ENCODE measurements around the gene ULBP2. TPM values are rescaled to one million over a fixed set of nuclear protein-coding genes. Genes with fewer than 3 reads are reported as not detected.
"Not testable (repeated sequence)": the region's sequence is repeated elsewhere in the genome, so short reads cannot be mapped to it uniquely, and the experiment has no call there.

ULBP2 gene
- total RNA-seq, 4 donors from 2014 or later: 0.39 to 0.74 TPM; not detected in 2

DNA sequence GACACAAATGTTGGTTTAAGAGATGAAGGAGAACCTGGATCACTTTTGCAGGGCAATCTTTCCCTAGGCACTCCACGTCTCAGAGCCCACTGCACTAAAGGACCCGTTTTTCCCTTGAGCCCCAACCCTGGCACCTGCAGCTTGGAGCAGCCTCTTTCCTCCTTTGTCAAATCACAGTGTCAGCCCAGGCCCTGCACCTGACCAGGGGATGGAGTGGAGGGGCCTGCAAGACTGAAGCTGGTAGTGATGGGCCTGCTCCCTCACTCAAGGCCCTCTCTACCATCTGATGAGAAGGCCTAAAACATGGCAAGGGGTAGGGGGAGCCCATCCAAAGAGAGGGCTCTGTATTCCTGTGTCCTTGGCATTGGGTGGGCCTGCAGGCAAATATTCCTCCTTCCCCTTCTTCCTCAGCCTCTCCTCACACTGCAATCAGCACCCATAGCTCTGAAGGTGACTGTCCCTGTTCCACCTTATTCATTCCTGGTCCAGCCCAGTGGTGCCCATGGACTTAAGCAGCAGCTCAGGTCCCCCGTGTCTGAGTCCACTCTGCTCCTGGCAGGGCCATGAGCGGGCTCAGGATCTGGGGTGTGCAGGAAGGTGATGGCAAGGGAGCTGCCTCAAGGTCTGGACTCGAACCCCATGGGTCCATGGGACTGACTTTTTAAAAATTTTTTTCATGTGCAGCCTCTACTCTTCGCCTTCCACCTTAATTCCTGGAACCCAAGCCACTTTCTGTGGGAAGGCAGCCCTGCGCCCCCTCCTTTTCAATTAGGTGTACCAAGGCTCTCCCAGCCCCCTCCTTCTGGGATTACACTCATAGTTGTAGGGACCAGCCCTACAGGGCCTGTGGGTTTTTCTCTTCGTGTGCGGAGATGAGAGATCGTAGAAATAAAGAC is 25.6 kb upstream of the ULBP2 start:
- Histone ChIP-seq H3K4me1 (no peaks in the 10 kb centered on the region), H3K9me3 (no peaks in the 10 kb centered on the region), H3K4me3 (no peak overlapping the region), H3K27me3 (no peaks in the 10 kb centered on the region), H3K36me3 (no peaks in the 10 kb centered on the region), H3K27ac (no peak overlapping the region)
- no peak for ATAC-seq
- 89 to 97% methylated on average over 6 to 8 of the region's 10 CpGs for WGBS, 2 donors (ENCODE audit: low coverage in 1 of 2)
- no peak for TF ChIP-seq POLR2A (IDR thresholded peaks at IDR 0.05)
- TF ChIP-seq, protein P1, sequence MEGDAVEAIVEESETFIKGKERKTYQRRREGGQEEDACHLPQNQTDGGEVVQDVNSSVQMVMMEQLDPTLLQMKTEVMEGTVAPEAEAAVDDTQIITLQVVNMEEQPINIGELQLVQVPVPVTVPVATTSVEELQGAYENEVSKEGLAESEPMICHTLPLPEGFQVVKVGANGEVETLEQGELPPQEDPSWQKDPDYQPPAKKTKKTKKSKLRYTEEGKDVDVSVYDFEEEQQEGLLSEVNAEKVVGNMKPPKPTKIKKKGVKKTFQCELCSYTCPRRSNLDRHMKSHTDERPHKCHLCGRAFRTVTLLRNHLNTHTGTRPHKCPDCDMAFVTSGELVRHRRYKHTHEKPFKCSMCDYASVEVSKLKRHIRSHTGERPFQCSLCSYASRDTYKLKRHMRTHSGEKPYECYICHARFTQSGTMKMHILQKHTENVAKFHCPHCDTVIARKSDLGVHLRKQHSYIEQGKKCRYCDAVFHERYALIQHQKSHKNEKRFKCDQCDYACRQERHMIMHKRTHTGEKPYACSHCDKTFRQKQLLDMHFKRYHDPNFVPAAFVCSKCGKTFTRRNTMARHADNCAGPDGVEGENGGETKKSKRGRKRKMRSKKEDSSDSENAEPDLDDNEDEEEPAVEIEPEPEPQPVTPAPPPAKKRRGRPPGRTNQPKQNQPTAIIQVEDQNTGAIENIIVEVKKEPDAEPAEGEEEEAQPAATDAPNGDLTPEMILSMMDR (IDR thresholded peaks at IDR 0.05): no peak
- TF ChIP-seq EP300 (IDR thresholded peaks at IDR 0.05): no peak
- TF ChIP-seq POLR2AphosphoS5 (IDR thresholded peaks at IDR 0.05): no peak

DNA sequence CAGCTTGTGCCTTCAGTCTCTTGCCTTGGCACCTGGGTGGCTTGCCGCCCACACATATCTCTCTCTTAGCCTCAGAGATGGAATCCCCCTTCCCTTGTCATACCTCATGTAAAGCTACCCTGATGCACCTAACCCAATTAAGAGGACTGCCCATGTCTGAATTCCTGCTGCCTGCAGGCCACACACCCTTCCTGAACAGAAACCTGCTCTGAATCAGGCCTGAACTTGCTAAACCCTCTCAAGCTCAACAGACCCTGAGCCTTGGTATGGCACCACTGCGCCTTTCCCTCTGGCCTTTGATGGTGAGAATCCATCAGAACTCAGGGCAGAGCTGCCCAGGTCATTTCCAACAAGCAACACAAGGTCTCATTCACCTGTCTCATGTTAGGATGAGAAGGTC is 24.1 kb upstream of the ULBP2 start:
- Histone ChIP-seq H3K4me1 (peaks cover 0 to 6% (median 5%) of the 10 kb centered on the region in 3 donors), H3K27me3 (no peaks in the 10 kb centered on the region), H3K4me3 (no peak overlapping the region), H3K9me3 (no peaks in the 10 kb centered on the region), H3K36me3 (no peaks in the 10 kb centered on the region), H3K27ac (no peak overlapping the region)
- WGBS, 2 donors (ENCODE audit: low coverage in 1 of 2): 80 to 100% methylated on average over 1 of the region's 2 CpGs
- ATAC-seq: no peak
- no peak for TF ChIP-seq POLR2A (IDR thresholded peaks at IDR 0.05)
- TF ChIP-seq, protein P1 (IDR thresholded peaks at IDR 0.05): no peak
- no peak for TF ChIP-seq POLR2AphosphoS5 (IDR thresholded peaks at IDR 0.05)
- no peak for TF ChIP-seq EP300 (IDR thresholded peaks at IDR 0.05)

DNA sequence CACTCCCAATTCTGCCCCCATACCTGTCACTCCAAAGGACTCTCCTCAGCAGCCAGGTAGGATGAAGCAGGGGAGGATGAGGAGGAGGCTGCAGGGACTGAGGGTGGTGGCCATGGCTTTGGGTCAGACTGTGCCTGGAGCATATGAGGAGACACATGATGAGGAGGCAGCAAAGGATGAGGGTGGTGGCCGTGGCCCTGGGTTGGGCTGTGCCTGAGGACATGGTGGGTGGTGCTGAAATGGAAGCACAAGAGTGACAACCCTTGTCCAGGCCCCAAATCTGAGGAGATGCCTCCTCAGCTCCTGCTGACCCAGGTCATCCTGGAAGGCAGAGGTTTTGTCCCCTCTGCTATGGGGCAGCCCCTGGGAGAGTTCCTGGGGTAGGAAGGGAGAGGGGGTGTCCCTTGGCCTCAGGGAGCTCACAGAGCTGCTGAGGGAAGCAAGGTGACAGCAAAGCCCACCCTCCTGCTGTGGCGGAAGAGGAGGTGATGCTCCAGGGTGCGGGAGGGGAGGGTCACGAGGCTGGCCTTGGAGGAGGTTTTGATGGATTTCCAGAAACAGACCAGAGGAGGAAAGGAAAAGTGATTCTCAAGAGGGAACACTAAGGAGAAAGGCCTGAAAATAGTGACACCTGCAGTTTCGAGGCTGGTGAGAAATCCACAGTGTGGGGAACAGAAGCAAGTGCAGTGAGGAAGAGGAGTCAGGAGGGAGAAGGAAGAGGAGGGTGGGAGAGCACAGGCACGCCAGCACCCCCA is 23.5 kb upstream of the ULBP2 start:
- no peak overlapping the region for H3K4me3 ChIP-seq
- H3K27ac ChIP-seq: no peak overlapping the region
- H3K36me3 ChIP-seq: no peaks in the 10 kb centered on the region
- no peaks in the 10 kb centered on the region for H3K27me3 ChIP-seq
- H3K4me1 ChIP-seq: peaks cover 0 to 13% (median 8%) of the 10 kb centered on the region in 3 donors
- WGBS, 2 donors (ENCODE audit: low coverage in 1 of 2): 69 to 86% methylated on average over 3 to 4 of the region's 6 CpGs
- no peak for TF ChIP-seq POLR2A (IDR thresholded peaks at IDR 0.05)
- TF ChIP-seq EP300 (IDR thresholded peaks at IDR 0.05): no peak
- TF ChIP-seq, protein P1 (IDR thresholded peaks at IDR 0.05): no peak
- TF ChIP-seq POLR2AphosphoS5 (IDR thresholded peaks at IDR 0.05): no peak
- H3K9me3 ChIP-seq: no peaks in the 10 kb centered on the region
- ATAC-seq: no peak

DNA sequence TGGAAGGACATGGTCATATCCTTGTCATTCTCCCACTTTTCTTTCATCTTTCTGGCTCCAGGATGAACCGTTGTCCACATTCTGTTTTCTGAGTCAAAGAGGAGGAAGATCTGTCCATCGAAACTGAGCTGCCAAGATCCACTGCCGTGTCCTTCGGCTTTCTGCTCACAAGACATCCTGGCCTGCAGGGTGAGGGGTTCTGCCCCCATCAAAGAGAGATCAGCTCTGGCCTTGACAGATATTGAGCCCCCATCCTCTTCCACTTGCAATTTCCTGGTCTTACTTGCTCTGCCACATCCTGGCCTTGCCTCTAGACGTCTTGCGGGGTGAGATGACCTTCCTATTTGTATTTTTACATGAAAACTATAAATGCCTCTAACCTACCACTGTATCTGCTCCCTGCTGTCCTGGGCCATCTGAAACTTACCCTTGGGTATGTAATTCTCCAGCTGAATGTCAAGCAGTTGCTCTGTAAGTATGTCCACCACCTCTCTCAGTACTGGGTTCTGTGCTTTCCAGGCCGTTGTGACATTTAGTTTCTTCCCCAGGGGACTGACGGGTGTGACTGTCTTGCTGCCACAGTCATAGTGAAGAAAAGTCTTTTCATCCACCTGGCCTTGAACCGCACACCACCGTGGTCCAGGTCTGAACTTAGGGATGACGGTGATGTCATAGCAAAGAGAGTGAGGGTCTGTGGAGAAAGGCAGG is 22.5 kb upstream of the ULBP2 start:
- H3K4me3 ChIP-seq, H3K27ac ChIP-seq, H3K27me3 ChIP-seq, H3K9me3 ChIP-seq, H3K36me3 ChIP-seq, ATAC-seq: not testable (repeated sequence)
- peaks cover 0 to 17% (median 12%) of the 10 kb centered on the region in 3 donors for H3K4me1 ChIP-seq
- WGBS, 2 donors (ENCODE audit: low coverage in 1 of 2): 80 to 83% methylated on average over 1 to 5 of the region's 11 CpGs

DNA sequence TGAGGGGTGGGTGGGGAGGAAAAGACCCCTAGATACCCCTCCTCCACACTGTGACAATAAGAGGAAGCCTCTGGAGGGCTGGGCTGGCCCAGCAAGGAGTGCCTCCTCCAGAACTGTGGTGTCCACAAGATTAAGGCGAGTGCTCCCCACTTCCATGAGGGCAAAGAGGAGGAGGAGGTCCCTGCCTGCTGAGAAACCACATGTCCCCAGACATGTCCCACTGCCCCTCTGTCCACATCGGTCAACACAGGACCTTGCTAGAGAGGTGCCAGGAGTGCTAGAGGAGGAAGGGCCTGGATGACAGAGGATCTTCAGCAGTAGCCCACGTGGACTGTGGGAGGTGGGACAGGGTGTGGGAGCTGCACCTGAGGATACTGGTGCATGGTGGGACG is 22.0 kb upstream of the ULBP2 start:
- no peaks in the 10 kb centered on the region for H3K9me3 ChIP-seq
- TF ChIP-seq POLR2A (IDR thresholded peaks at IDR 0.05): no peak
- TF ChIP-seq, protein P1 (IDR thresholded peaks at IDR 0.05): no peak
- no peak for TF ChIP-seq POLR2AphosphoS5 (IDR thresholded peaks at IDR 0.05)

More for the DNA sequence above, 22.0 kb upstream of the ULBP2 start:
- H3K27ac ChIP-seq: no peak overlapping the region
- ATAC-seq: no peak
- H3K36me3 ChIP-seq: no peaks in the 10 kb centered on the region
- H3K4me3 ChIP-seq: no peak overlapping the region
- no peaks in the 10 kb centered on the region for H3K27me3 ChIP-seq
- WGBS, 2 donors (ENCODE audit: low coverage in 1 of 2): 83% methylated on average over 3 of the region's 4 CpGs; no CpG with 5 or more reads in 1 of the 2 donors
- peaks cover 0 to 19% (median 12%) of the 10 kb centered on the region in 3 donors for H3K4me1 ChIP-seq

All from gastroesophageal sphincter (tissue), 4 donors.